NCI-H2227 treated with DMSO at 0.1 percent for 48 hours (cell line): ENCODE measurements around the gene AEN.

Experiments
- DNase-seq: peaks from one replicate; lab custom pipeline; 2025; lab: John Stamatoyannopoulos, UW

AEN gene

GRCh38 chr15:88613074-88613944 lies 7.8 kb upstream of the AEN start:
- no peak for DNase-seq

- peak; percentile 12 for DNase-seq
These were observed 5.6 kb upstream of the AEN start for GRCh38 chr15:88615303-88616107.

GRCh38 chr15:88616240-88616639 lies 4.9 kb upstream of the AEN start:
- DNase-seq = no peak

GRCh38 chr15:88617031-88617722 lies 4.0 kb upstream of the AEN start:
- no peak for DNase-seq

GRCh38 chr15:88617790-88618189 lies 3.4 kb upstream of the AEN start:
- DNase-seq = no peak

- no peak for DNase-seq
These were observed 2.5 kb upstream of the AEN start for GRCh38 chr15:88618686-88619085.

- no peak for DNase-seq
These were observed 1.3 kb upstream of the AEN start for GRCh38 chr15:88619796-88620195.

GRCh38 chr15:88621789-88622604 lies 857 bp downstream of the AEN start:
- no peak for DNase-seq

GRCh38 chr15:88622605-88622975 lies 1.4 kb downstream of the AEN start:
- no peak for DNase-seq

- DNase-seq = no peak
These were observed 1.9 kb downstream of the AEN start for GRCh38 chr15:88623061-88623460.

- DNase-seq = no peak
These were observed 2.5 kb downstream of the AEN start for GRCh38 chr15:88623632-88624031.

GRCh38 chr15:88624156-88624970 lies 3.2 kb downstream of the AEN start:
- peak; percentile 7 for DNase-seq

- no peak for DNase-seq
These were observed 3.9 kb downstream of the AEN start for GRCh38 chr15:88624971-88625490.

- DNase-seq = no peak
These were observed 5.0 kb downstream of the AEN start for GRCh38 chr15:88625943-88626741.

GRCh38 chr15:88627463-88627862 lies 6.3 kb downstream of the AEN start:
- DNase-seq = no peak

- no peak for DNase-seq
These were observed 7.0 kb downstream of the AEN start for GRCh38 chr15:88628018-88628654.

GRCh38 chr15:88629071-88629470 lies 7.9 kb downstream of the AEN start:
- no peak for DNase-seq

- DNase-seq = no peak
These were observed 9.1 kb downstream of the AEN start for GRCh38 chr15:88630141-88630721.
